Heart right ventricle (tissue), 16 donors: ENCODE results near the gene WDR91. TPM values are rescaled to one million over a fixed set of nuclear protein-coding genes. Genes with fewer than 3 reads are reported as not detected.
"Not testable (repeated sequence)": the region's sequence is repeated elsewhere in the genome, so short reads cannot be mapped to it uniquely, and the experiment has no call there.

Source experiments
- ATAC-seq, 8 donors: fragments of 200-7000 bp; cut with Tn5 transposase; one replicate each; pipeline ENCODE4 v1.9.1; 2020; ENCODE audit warnings: mild to moderate bottlenecking in 8 of 8, moderate library complexity in 8 of 8, moderate number of reproducible peaks in 1 of 8
- DNase-seq, 2 donors: peaks; one replicate each; pipeline ENCODE4 v3.0.0-alpha.2; 2020
- H3K27ac ChIP-seq, 10 donors: fragments of 200-600 bp; sonication (generic) in 2 of 10; one replicate each; pipeline versions ENCODE4 v1.5.0 to v1.8.0; 2020 to 2022; ENCODE audit warnings: mild to moderate bottlenecking in 3 of 10
- H3K27me3 ChIP-seq, 7 donors: fragments of 200-600 bp; one replicate each; pipeline ENCODE4 v1.8.0; 2021 to 2022; ENCODE audit warnings: mild to moderate bottlenecking in 2 of 7
- H3K36me3 ChIP-seq, 9 donors: fragments of 200-600 bp; sonication (generic) in 1 of 9; one replicate each; pipeline versions ENCODE4 v1.5.0 to v1.8.0; 2020 to 2022; ENCODE audit warnings: mild to moderate bottlenecking in 2 of 9
- H3K4me1 ChIP-seq, 9 donors: fragments of 200-600 bp; sonication (generic) in 1 of 9; one replicate each; pipeline versions ENCODE4 v1.5.0 to v1.8.0; 2020 to 2022; ENCODE audit warnings: mild to moderate bottlenecking in 4 of 9
- H3K4me3 ChIP-seq, 10 donors: fragments of 200-600 bp; sonication (generic) in 2 of 10; one replicate each; pipeline versions ENCODE4 v1.5.0 to v1.8.0; 2020 to 2022; ENCODE audit warnings: mild to moderate bottlenecking in 7 of 10, moderate library complexity in 2 of 10
- H3K9me3 ChIP-seq, 11 donors: fragments of 200-600 bp in 10 of 11; sonication (generic) in 2 of 11; one replicate each; pipeline versions ENCODE4 v1.5.0 to v1.8.0; 2013 to 2022; ENCODE audit warnings: mild to moderate bottlenecking in 2 of 11, control low read depth in 1 of 11, moderate library complexity in 1 of 11
- CTCF ChIP-seq, 9 donors: fragments of 200-600 bp; sonication (generic) in 2 of 9; IDR thresholded peaks; one replicate each; pipeline versions ENCODE4 v1.5.0 to v1.8.0; 2021 to 2022; ENCODE audit warnings: antibody characterized with exemption in 9 of 9, mild to moderate bottlenecking in 5 of 9, moderate library complexity in 1 of 9
- WGBS, 2 donors: extraction: QIAGEN DNeasy Blood & Tissue Kit; methylation state at CpG; one replicate each; pipeline ENCODE4 v1.1.7; 2013; ENCODE audit warnings: inconsistent platforms in 1 of 2; 5-methylcytosine and 5-hydroxymethylcytosine counted together
- intact Hi-C, 10 donors: fragments of 100-400 bp; cut with DNase I; formaldehyde crosslinking; loops; one replicate each; pipeline versions ENCODE4 v1.11.1 to v1.14.2; 2022
- polyA plus RNA-seq, 2 donors: library from polyadenylated mRNA; stranded (reverse); fragments of 200-250 nt; gene quantifications; one replicate each; pipeline ENCODE4 v1.2.3, GENCODE V29; 2013
- total RNA-seq, 10 donors: library from RNA; stranded (reverse); fragmentation: NEBNext Ultra II Directional in 3 of 10; extraction: Animal tissue kit (Norgen Biotek cat#: 25700) in 3 of 10; gene quantifications; one replicate each; pipeline versions ENCODE4 v1.2.1 to v1.2.4, GENCODE V29; 2021 to 2023
- donor health status: Arrhythmogenic right ventricular cardiomyopathy.
- donor health status: ischemic (EF 13 %, LVEDD 7.1; RV severe dilation, severe dysfunction).
- donor health status: healthy with polysubstance abuse.
- donor health status: DM: no; HTN: yes; CAD: no.
- donor health status: DM: no; HTN: no; CAD: no.
- donor health status: ischemic (EF 25% LVEDD 6.9; RV normal size, moderate dysfunction).
- donor health status: ischemic (EF 25% LVEDD 5.7; RV mildly dilated, moderate dysfunction).
- donor health status: healthy.
- donor health status: DM: yes; HTN: yes; CAD: no.
- donor health status: Ischemic cardiomyopathy.
- donor health status: ischemic (EF 35%, LVEDD 5.7; RV mildly dilated, moderate dysfunction).
- donor health status: nonischemic (EF 11% LVEDD 7.7; RV severe dilation, severe dysfunction).
- donor health status: DM: yes; HTN: yes; CAD: no.
- donor health status: PGD.
- donor health status: ischemic (EF 29% LVEDD 5.4; RV normal size, mild dysfunction).
- donor health status: nonischemic (EF 23%, LVEDD 6.1; RV moderate dilation, normal function).

The WDR91 gene
- total and polyA plus RNA-seq, 12 donors: 3.0 to 10.4 (median 5.9) TPM

DNA sequence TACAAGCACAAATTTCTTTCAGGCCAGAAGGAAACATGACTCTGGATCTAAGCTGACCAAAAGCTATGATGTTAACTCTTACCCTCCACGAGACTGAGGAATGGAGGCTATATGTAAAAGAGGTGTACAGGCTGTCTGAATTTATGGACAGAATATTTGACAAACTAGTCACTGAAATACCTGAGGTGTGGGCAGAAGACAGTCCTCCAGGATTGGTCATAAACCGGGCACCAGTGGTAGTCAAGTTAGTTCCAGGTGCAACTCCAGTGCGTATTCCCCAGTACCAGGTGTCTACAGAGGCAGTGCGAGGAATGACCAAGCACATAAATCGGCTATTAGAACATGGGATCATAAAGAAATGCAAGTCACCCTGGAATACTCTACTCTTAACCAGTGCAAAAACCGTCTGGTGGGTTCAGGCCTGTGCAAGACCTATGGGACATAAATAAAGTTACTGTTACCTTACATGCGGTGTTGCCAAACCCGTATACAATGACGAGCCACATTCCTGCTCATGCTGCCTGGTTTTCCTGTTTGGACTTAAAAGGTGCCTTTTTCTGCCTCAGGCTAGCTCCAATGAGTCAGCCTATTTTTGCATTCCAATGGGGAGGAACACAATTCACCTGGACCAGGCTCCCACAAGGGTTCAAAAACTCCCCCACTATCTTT, 34.2 kb downstream of the WDR91 start:
- ATAC-seq: no peak
- WGBS, 2 donors: 95 to 97% methylated on average over 9 of the region's 9 CpGs
- intact Hi-C loops: loop anchor here in 3 of 10 donors (10.0 kb wide), 2 partner anchors 182 to 482 kb away; no protein-coding TSS in a partner anchor

DNA sequence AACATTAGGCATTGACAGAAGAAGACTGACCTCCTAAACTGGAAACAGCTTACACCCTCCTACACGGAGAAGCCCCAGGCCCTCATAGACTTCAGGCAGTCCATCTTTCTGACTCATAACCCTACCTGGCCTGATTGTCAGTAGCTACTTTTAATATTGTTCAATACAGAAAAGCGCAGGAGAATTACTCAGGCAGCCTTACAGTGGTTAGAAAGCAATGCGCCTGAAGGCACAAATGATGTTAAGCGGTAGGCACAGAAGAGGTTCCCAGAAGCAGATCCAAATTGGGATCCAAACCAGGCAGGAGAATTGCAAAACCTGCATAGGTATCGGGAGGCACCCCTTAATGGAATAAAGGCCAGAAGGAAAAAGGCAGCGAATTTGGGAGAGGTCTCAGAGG, 35.4 kb downstream of the WDR91 start:
- peaks cover 0 to 22% (median 10%) of the 10 kb centered on the region in 11 donors for H3K9me3 ChIP-seq
- intact Hi-C loops: loop anchor here in 3 of 10 donors (10.0 kb wide), 2 partner anchors 181 to 481 kb away; no protein-coding TSS in a partner anchor
- whole genome bisulfite sequencing, 2 donors: 93% methylated on average over 6 of the region's 6 CpGs
- H3K27me3 ChIP-seq: no peaks in the 10 kb centered on the region
- H3K4me3 ChIP-seq: no peak overlapping the region
- H3K36me3 ChIP-seq: peaks cover 0 to 20% (median 2%) of the 10 kb centered on the region in 9 donors
- ATAC-seq (no peak), DNase-seq (no peak)
- H3K4me1 ChIP-seq: peaks cover 0 to 13% (median 4%) of the 10 kb centered on the region in 9 donors
- no peak for TF ChIP-seq CTCF (IDR thresholded peaks at IDR 0.05)
- no peak overlapping the region for H3K27ac ChIP-seq

More for the DNA sequence above, 34.2 kb downstream of the WDR91 start:
- peaks cover 0 to 32% (median 13%) of the 10 kb centered on the region in 9 donors for H3K36me3 ChIP-seq
- DNase-seq: no peak
- H3K9me3 ChIP-seq: peaks cover 0 to 34% (median 22%) of the 10 kb centered on the region in 11 donors
- peaks cover 0 to under 1% (median 0%) of the 10 kb centered on the region in 9 donors for H3K4me1 ChIP-seq
- H3K27me3 ChIP-seq: no peaks in the 10 kb centered on the region
- no peak for TF ChIP-seq CTCF (IDR thresholded peaks at IDR 0.05)
- H3K4me3 ChIP-seq: no peak overlapping the region
- no peak overlapping the region for H3K27ac ChIP-seq

GRCh38 chr7:135174941-135175340, 36.4 kb downstream of the WDR91 start:
- WGBS, 2 donors: 96 to 97% methylated on average over 7 of the region's 7 CpGs
- intact Hi-C loops: loop anchor here in 6 of 10 donors (5.0 to 10.0 kb wide), 3 partner anchors 180 to 488 kb away; no protein-coding TSS in a partner anchor
- no peak for TF ChIP-seq CTCF (IDR thresholded peaks at IDR 0.05)
- H3K4me1 ChIP-seq: peaks cover 0 to 17% (median 5%) of the 10 kb centered on the region in 9 donors
- no peak for ATAC-seq
- H3K4me3 ChIP-seq: no peak overlapping the region
- peaks cover 0 to 12% (median 4%) of the 10 kb centered on the region in 11 donors for H3K9me3 ChIP-seq
- H3K27ac ChIP-seq: no peak overlapping the region
- H3K27me3 ChIP-seq: no peaks in the 10 kb centered on the region
- no peak for DNase-seq
- H3K36me3 ChIP-seq: peaks cover 0 to 10% (median 0%) of the 10 kb centered on the region in 9 donors

DNA sequence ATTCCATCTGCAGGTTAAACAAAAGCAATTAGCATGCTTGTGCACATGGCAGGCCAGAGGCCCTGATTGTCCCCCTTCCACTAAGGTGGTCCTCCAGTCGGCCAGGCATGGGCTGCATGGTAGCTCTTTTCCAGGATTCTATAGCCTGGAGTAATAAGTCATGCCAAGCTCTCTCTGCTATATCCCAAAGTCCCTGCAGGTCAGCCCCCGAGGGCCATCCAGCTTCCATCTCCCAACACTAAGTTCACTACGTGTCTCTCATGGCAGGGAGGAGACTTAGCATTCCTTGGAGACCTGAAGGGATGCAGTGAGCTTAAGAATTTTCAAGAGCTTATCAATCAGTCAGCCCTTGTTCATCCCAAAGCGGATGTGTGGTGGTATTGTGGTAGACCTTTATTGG, 37.4 kb downstream of the WDR91 start:
- intact Hi-C loops: loop anchor here in 6 of 10 donors (5.0 to 10.0 kb wide), 3 partner anchors 179 to 487 kb away; no protein-coding TSS in a partner anchor
- not testable (repeated sequence) for H3K27me3 ChIP-seq, H3K9me3 ChIP-seq, H3K4me3 ChIP-seq, H3K27ac ChIP-seq, H3K36me3 ChIP-seq, ATAC-seq, DNase-seq
- WGBS, 2 donors: 81 to 84% methylated on average over 4 of the region's 4 CpGs
- H3K4me1 ChIP-seq: peaks cover 7 to 27% (median 15%) of the 10 kb centered on the region in 9 donors

- Histone ChIP-seq H3K4me1 (peaks cover 12 to 48% (median 34%) of the 10 kb centered on the region in 9 donors), H3K36me3 (peaks cover 0 to 26% (median 13%) of the 10 kb centered on the region in 9 donors), H3K4me3 (peak overlapping the region in 8 of 10 donors; percentile 71 to 98 (median 74)), H3K27ac (peak overlapping the region; percentile 90 to 99 (median 96))
- not testable (repeated sequence) for H3K27me3 ChIP-seq, H3K9me3 ChIP-seq
- WGBS, 2 donors: 42 to 53% methylated on average over 19 of the region's 19 CpGs
- intact Hi-C loops: loop anchor here in 7 of 10 donors (2.0 to 10.0 kb wide), 6 partner anchors 23 to 484 kb away; partner anchors contain the start of genes AGBL3 (in 3 of the 7), TMEM140 (in 1 of the 7) and WDR91 (in 1 of the 7)
- DNase-seq: peak; percentile 54 to 78
- peak in 4 of 8 donors; percentile 43 to 75 (median 51) for ATAC-seq
These were observed 39.6 kb downstream of the WDR91 start for GRCh38 chr7:135171581-135172291.
